K562 (cell line): Measurements from ENCODE around the gene GCHFR. TPM values are rescaled to one million over a fixed set of nuclear protein-coding genes. Genes with fewer than 3 reads are reported as not detected.
A peak's percentile ranks its signal among the peaks of the same experiment; 100 is the strongest.

Experiments
- ATAC-seq: fragments of 200-7000 bp; cut with Tn5 transposase; 3 replicates; pipeline ENCODE4 v1.9.1; 2020; ENCODE audit warnings: moderate library complexity
- BruUV-seq: library from RNA; stranded (reverse); fragments of 400-500 nt; replicated peaks from 2 replicates; lab custom pipeline; 2021; lab: Mats Ljungman, UMichigan
- CTCF ChIA-PET: fragments of 300-600 bp; formaldehyde crosslinking; extraction: SDS; loops from one replicate; lab custom pipeline; 2021; ENCODE audit warnings: low intra/inter-chr PET ratio; lab: Yijun Ruan, JAX
- POLR2A ChIA-PET: fragments of 300-600, 350-650 bp; sonication (Branson Sonifier 250); formaldehyde crosslinking; extraction: SDS; loops from one replicate; lab custom pipeline; 2021; ENCODE audit warnings: antibody characterized with exemption, inconsistent platforms; lab: Yijun Ruan, JAX
- DNase-seq, 4 experiments: peaks; one replicate each; pipeline versions ENCODE4 v3.0.0 to v3.0.0-alpha.2; 2011 to 2018; ENCODE audit warnings: low spot score in 3 of 4, mixed read lengths in 3 of 4; ENCODE audit errors: extremely low read depth in 1 of 4
- FAIRE-seq: peaks from 2 replicates; lab custom pipeline; 2011; peaks lifted over from hg19 to GRCh38; lab: Jason Lieb, UNC
- H2AFZ ChIP-seq: 2 replicates; pipeline ENCODE4 v1.6.0; 2011; ENCODE audit warnings: low read depth, low read length, control low read depth, inconsistent platforms
- H3K27ac ChIP-seq: fragments of 200-600 bp; 3 replicates; pipeline ENCODE4 v1.8.0; 2011; ENCODE audit warnings: low read depth, mild to moderate bottlenecking, control low read depth, inconsistent platforms, low read length, moderate library complexity, mixed read lengths; ENCODE audit errors: extremely low read depth
- H3K27me3 ChIP-seq, 2 experiments: fragments of 300-600 bp in 1 of 2; 2 replicates in 1 of 2; 3 replicates in 1 of 2; pipeline versions ENCODE4 v1.6.0 to v1.8.0; 2011; ENCODE audit warnings: inconsistent platforms in 2 of 2, low read length in 2 of 2, mild to moderate bottlenecking in 1 of 2, mixed read lengths in 1 of 2, moderate library complexity in 1 of 2; ENCODE audit not compliant: control insufficient read depth in 2 of 2, insufficient read depth in 2 of 2
- H3K36me3 ChIP-seq: fragments of 300-600 bp; 3 replicates; pipeline ENCODE4 v1.8.0; 2011; ENCODE audit warnings: mild to moderate bottlenecking, low read length, inconsistent platforms; ENCODE audit not compliant: control insufficient read depth, insufficient read depth
- H3K4me1 ChIP-seq, 2 experiments: fragments of 200-600 bp in 1 of 2; replicated peaks in 1 of 2; 2 replicates in 1 of 2; 3 replicates in 1 of 2; pipeline versions ENCODE4 v1.5.1 to v1.8.0; 2011; ENCODE audit warnings: inconsistent platforms in 2 of 2, low read length in 2 of 2, mild to moderate bottlenecking in 1 of 2, mixed read lengths in 1 of 2, moderate library complexity in 1 of 2; ENCODE audit not compliant: control insufficient read depth in 2 of 2, insufficient read depth in 2 of 2
- H3K4me2 ChIP-seq: 2 replicates; pipeline ENCODE4 v1.6.1; 2011; ENCODE audit warnings: low read length, control low read depth, inconsistent platforms, mixed read lengths; ENCODE audit not compliant: insufficient read depth
- H3K4me3 ChIP-seq: fragments of 200-600 bp; sonication (generic), shearing (Covaris generic); 2 replicates; pipeline ENCODE4 v1.5.1; 2016; ENCODE audit warnings: control low read depth, inconsistent platforms
- H3K79me2 ChIP-seq: fragments of 200-600 bp; 3 replicates; pipeline ENCODE4 v1.8.0; 2011; ENCODE audit warnings: low read length, inconsistent platforms; ENCODE audit not compliant: control insufficient read depth, insufficient read depth
- H3K9ac ChIP-seq, 2 experiments: 2 replicates each; pipeline versions ENCODE4 v1.6.0 to v1.6.1; 2011; ENCODE audit warnings: low read depth in 2 of 2, low read length in 2 of 2, control low read depth in 1 of 2, inconsistent platforms in 1 of 2, mild to moderate bottlenecking in 1 of 2, mixed read lengths in 1 of 2; ENCODE audit not compliant: insufficient read depth in 1 of 2
- H3K9me1 ChIP-seq: one replicate; pipeline ENCODE4 v1.6.0; 2011; ENCODE audit warnings: inconsistent platforms, mild to moderate bottlenecking, low read length, moderate library complexity; ENCODE audit not compliant: control insufficient read depth, insufficient read depth
- H3K9me3 ChIP-seq: replicated peaks from 2 replicates; pipeline ENCODE4 v1.5.1; 2011; ENCODE audit warnings: low read depth, low read length, inconsistent platforms; ENCODE audit not compliant: control insufficient read depth, insufficient read depth
- H4K20me1 ChIP-seq: replicated peaks from 2 replicates; pipeline ENCODE4 v1.6.1; 2011; ENCODE audit warnings: low read length, inconsistent platforms, mixed read lengths; ENCODE audit not compliant: control insufficient read depth, insufficient read depth
- KDM1A ChIP-seq, 2 experiments: fragments of 450-650 bp; IDR thresholded peaks; 2 replicates each; pipeline ENCODE4 v1.6.1; 2016; ENCODE audit warnings: mild to moderate bottlenecking in 2 of 2
- MCM2 ChIP-seq: fragments of 450-650 bp; IDR thresholded peaks from 2 replicates; pipeline ENCODE4 v1.6.1; 2017; ENCODE audit warnings: low read depth, mild to moderate bottlenecking
- RFX1 ChIP-seq: fragments of 450-650 bp; IDR thresholded peaks from 2 replicates; pipeline ENCODE4 v1.6.1; 2016; ENCODE audit warnings: mild to moderate bottlenecking, moderate library complexity
- ZFP36 ChIP-seq: fragments of 150-350 bp; IDR thresholded peaks from 2 replicates; pipeline ENCODE4 v1.6.1; 2018; ENCODE audit warnings: low read length, low read depth; ENCODE audit not compliant: partially characterized antibody
- WGBS: fragments of 100-300 bp; shearing (Covaris generic); methylation state at CpG from one replicate; pipeline ENCODE4 v1.1.6; 2016; ENCODE audit warnings: low coverage, mixed read lengths; ENCODE audit not compliant: insufficient coverage; ENCODE audit errors: missing lambda C conversion rate; 5-methylcytosine and 5-hydroxymethylcytosine counted together
- in situ Hi-C: fragments of 300-500 bp; cut with MboI; formaldehyde crosslinking; loops from 4 replicates; pipeline ENCODE4 v1.15.0; 2018; ENCODE audit warnings: inconsistent platforms, mixed read lengths
- intact Hi-C: fragments of 100-400 bp; cut with micrococcal nuclease; formaldehyde crosslinking; loops from 2 replicates; pipeline ENCODE4 v1.14.2; 2022
- polyA plus RNA-seq, 8 experiments: library from polyadenylated mRNA; depleted of rRNA in 4 of 8; stranded (reverse) in 5 of 8; unstranded in 3 of 8; fragments of >200 nt; fragmentation: Nextera tagmentation in 2 of 8; fragmentation: Illumina TruSeq in 1 of 8; extraction: Ambion mirVana in 2 of 8; extraction: Trizol in 1 of 8; gene quantifications; 2 replicates each; pipeline versions ENCODE4 v1.2.1 to v1.2.3, GENCODE V29; 2011 to 2014; ENCODE audit warnings: inconsistent platforms in 1 of 8, missing spikeins in 1 of 8
- total RNA-seq, 7 experiments: library from RNA; depleted of rRNA in 6 of 7; stranded (reverse); fragments of >200 nt in 6 of 7; fragmentation: Illumina TruSeq in 2 of 7; extraction: Trizol in 2 of 7; gene quantifications; 2 replicates each; pipeline versions ENCODE4 v1.2.1 to v1.2.3, GENCODE V29; 2011 to 2021; ENCODE audit warnings: low replicate concordance in 1 of 7
- TF ChIP-seq, protein P1 (sequence below): sonication (generic); formaldehyde crosslinking; IDR thresholded peaks from 2 replicates; pipeline ENCODE4 v1.8.0; 2023; ENCODE audit warnings: mild to moderate bottlenecking, missing genetic modification reagents

Gene GCHFR
- total and polyA plus RNA-seq, 9 of the 15 experiments (the other 6 are each of a cell fraction or from before 2014, with no cell fraction given), result 8.7 to 83.5 (median 20.8) TPM

GRCh38 chr15:40714144-40714543, 49.7 kb upstream of the GCHFR start:
- no TSS peak for BruUV-seq
- in situ Hi-C loops, result no loop called here

More at GRCh38 chr15:40714144-40714543, 49.7 kb upstream of the GCHFR start:
- FAIRE-seq (no peak), DNase-seq (no peak), ATAC-seq (no peak)
- no peak overlapping the region for H3K4me2 ChIP-seq
- H3K79me2 ChIP-seq, result no peaks in the 10 kb centered on the region; the same call in 2 of the 3 replicates
- WGBS, result 55% methylated on average over 2 of the region's 2 CpGs
- CTCF ChIA-PET, result no interaction called here
- H3K4me3 ChIP-seq, result no peak overlapping the region
- no peak overlapping the region for H2AFZ ChIP-seq
- POLR2A ChIA-PET, result interaction anchor here (0.6 to 1.3 kb wide), 4 partner anchors 10 to 61 kb away, joined by 3 to 5 read pairs (median 4); no protein-coding TSS in a partner anchor
- no peaks in the 10 kb centered on the region for H3K9me1 ChIP-seq
- no peak overlapping the region for H3K27ac ChIP-seq
- TF ChIP-seq ZFP36 (no peak), MCM2 (no peak), KDM1A (IDR thresholded peaks at IDR 0.05) (no peak), RFX1 (peak; percentile 80)
- TF ChIP-seq, protein P1, sequence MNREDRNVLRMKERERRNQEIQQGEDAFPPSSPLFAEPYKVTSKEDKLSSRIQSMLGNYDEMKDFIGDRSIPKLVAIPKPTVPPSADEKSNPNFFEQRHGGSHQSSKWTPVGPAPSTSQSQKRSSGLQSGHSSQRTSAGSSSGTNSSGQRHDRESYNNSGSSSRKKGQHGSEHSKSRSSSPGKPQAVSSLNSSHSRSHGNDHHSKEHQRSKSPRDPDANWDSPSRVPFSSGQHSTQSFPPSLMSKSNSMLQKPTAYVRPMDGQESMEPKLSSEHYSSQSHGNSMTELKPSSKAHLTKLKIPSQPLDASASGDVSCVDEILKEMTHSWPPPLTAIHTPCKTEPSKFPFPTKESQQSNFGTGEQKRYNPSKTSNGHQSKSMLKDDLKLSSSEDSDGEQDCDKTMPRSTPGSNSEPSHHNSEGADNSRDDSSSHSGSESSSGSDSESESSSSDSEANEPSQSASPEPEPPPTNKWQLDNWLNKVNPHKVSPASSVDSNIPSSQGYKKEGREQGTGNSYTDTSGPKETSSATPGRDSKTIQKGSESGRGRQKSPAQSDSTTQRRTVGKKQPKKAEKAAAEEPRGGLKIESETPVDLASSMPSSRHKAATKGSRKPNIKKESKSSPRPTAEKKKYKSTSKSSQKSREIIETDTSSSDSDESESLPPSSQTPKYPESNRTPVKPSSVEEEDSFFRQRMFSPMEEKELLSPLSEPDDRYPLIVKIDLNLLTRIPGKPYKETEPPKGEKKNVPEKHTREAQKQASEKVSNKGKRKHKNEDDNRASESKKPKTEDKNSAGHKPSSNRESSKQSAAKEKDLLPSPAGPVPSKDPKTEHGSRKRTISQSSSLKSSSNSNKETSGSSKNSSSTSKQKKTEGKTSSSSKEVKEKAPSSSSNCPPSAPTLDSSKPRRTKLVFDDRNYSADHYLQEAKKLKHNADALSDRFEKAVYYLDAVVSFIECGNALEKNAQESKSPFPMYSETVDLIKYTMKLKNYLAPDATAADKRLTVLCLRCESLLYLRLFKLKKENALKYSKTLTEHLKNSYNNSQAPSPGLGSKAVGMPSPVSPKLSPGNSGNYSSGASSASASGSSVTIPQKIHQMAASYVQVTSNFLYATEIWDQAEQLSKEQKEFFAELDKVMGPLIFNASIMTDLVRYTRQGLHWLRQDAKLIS (CRISPR knock-in tag), result no peak
- no peaks in the 10 kb centered on the region for H3K9me3 ChIP-seq
- intact Hi-C loops, result no loop called here
- peaks cover 77% of the 10 kb centered on the region for H3K36me3 ChIP-seq
- H3K27me3 ChIP-seq, result no peaks in the 10 kb centered on the region
- no peaks in the 10 kb centered on the region for H3K4me1 ChIP-seq
- no peaks in the 10 kb centered on the region for H4K20me1 ChIP-seq
- H3K9ac ChIP-seq, result no peak overlapping the region
